NB4 (cell line): ENCODE results near the gene MT1E.

Experiments used
- MYC ChIP-seq: IDR thresholded peaks from 2 replicates; pipeline ENCODE4 v1.6.1; 2011; ENCODE audit warnings: low read depth, low read length
- POLR2A ChIP-seq: IDR thresholded peaks from 2 replicates; pipeline ENCODE4 v1.6.1; 2011; ENCODE audit warnings: mild to moderate bottlenecking; ENCODE audit not compliant: insufficient read length; ENCODE audit errors: extremely low read depth
- TF ChIP-seq, protein P1 (sequence below): IDR thresholded peaks from one replicate; pipeline ENCODE4 v1.5.1; 2012; ENCODE audit warnings: low read depth, low read length
- TF ChIP-seq, protein P2 (sequence below): IDR thresholded peaks from 2 replicates; pipeline ENCODE4 v1.6.1; 2011; ENCODE audit warnings: low read depth, low read length

GRCh38 chr16:56583351-56584168 is 42.0 kb upstream of the MT1E start:
- TF ChIP-seq, protein P1, sequence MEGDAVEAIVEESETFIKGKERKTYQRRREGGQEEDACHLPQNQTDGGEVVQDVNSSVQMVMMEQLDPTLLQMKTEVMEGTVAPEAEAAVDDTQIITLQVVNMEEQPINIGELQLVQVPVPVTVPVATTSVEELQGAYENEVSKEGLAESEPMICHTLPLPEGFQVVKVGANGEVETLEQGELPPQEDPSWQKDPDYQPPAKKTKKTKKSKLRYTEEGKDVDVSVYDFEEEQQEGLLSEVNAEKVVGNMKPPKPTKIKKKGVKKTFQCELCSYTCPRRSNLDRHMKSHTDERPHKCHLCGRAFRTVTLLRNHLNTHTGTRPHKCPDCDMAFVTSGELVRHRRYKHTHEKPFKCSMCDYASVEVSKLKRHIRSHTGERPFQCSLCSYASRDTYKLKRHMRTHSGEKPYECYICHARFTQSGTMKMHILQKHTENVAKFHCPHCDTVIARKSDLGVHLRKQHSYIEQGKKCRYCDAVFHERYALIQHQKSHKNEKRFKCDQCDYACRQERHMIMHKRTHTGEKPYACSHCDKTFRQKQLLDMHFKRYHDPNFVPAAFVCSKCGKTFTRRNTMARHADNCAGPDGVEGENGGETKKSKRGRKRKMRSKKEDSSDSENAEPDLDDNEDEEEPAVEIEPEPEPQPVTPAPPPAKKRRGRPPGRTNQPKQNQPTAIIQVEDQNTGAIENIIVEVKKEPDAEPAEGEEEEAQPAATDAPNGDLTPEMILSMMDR, result no peak
- no peak for TF ChIP-seq MYC
- TF ChIP-seq POLR2A, result no peak
- TF ChIP-seq, protein P2, sequence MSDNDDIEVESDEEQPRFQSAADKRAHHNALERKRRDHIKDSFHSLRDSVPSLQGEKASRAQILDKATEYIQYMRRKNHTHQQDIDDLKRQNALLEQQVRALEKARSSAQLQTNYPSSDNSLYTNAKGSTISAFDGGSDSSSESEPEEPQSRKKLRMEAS, result no peak
